Suprapubic skin (tissue), 4 donors: ENCODE results near the gene SLC39A6. TPM values are rescaled to one million over a fixed set of nuclear protein-coding genes. Genes with fewer than 3 reads are reported as not detected.
A peak's percentile ranks its signal among the peaks of the same experiment; 100 is the strongest.
"Not testable (repeated sequence)": the region's sequence is repeated elsewhere in the genome, so short reads cannot be mapped to it uniquely, and the experiment has no call there.

Experiments used
- DNase-seq, 2 donors: peaks; one replicate each; pipeline ENCODE4 v3.0.0-alpha.2; 2019; ENCODE audit warnings: low spot score in 2 of 2
- H3K27ac ChIP-seq: fragments of 200-600 bp; sonication (generic); one replicate; pipeline ENCODE4 v1.5.1; 2019
- H3K27me3 ChIP-seq: fragments of 200-600 bp; sonication (generic); one replicate; pipeline ENCODE4 v1.5.1; 2019
- H3K36me3 ChIP-seq: fragments of 200-600 bp; sonication (generic); one replicate; pipeline ENCODE4 v1.5.1; 2019
- H3K4me1 ChIP-seq: fragments of 200-600 bp; sonication (generic); one replicate; pipeline ENCODE4 v1.5.1; 2019
- H3K4me3 ChIP-seq: fragments of 200-600 bp; sonication (generic); one replicate; pipeline ENCODE4 v1.5.1; 2019; ENCODE audit warnings: mild to moderate bottlenecking
- H3K9me3 ChIP-seq: fragments of 200-600 bp; sonication (generic); one replicate; pipeline ENCODE4 v1.5.1; 2019
- EP300 ChIP-seq: sonication (generic); formaldehyde crosslinking; IDR thresholded peaks from one replicate; pipeline ENCODE4 v1.6.1; 2017; ENCODE audit warnings: antibody characterized with exemption
- POLR2A ChIP-seq, 2 donors: fragments of 450-650 bp; IDR thresholded peaks; one replicate each; pipeline ENCODE4 v1.6.1; 2017; ENCODE audit warnings: antibody characterized with exemption in 2 of 2, mild to moderate bottlenecking in 2 of 2, moderate library complexity in 2 of 2
- POLR2AphosphoS5 ChIP-seq, 3 donors: sonication (generic); formaldehyde crosslinking; IDR thresholded peaks; one replicate each; pipeline ENCODE4 v1.6.1; 2017; ENCODE audit warnings: antibody characterized with exemption in 3 of 3
- WGBS: methylation state at CpG from one replicate; pipeline ENCODE4 v1.1.5; 2018; 5-methylcytosine and 5-hydroxymethylcytosine counted together
- total RNA-seq, 4 donors: library from RNA; depleted of rRNA; stranded (reverse); fragments of >200 nt; gene quantifications; one replicate each; pipeline ENCODE4 v1.1.0, GENCODE V29; 2016
- TF ChIP-seq, protein P1 (sequence below), 2 donors: fragments of 200-600 bp in 1 of 2; fragments of 450-650 bp in 1 of 2; sonication (generic) in 1 of 2; IDR thresholded peaks; one replicate each; pipeline ENCODE4 v1.5.1; 2016 to 2019; ENCODE audit warnings: antibody characterized with exemption in 2 of 2, mild to moderate bottlenecking in 1 of 2, moderate library complexity in 1 of 2

SLC39A6 gene
- total RNA-seq, 4 donors from 2014 or later, result 44.3 to 107 (median 97.8) TPM

DNA sequence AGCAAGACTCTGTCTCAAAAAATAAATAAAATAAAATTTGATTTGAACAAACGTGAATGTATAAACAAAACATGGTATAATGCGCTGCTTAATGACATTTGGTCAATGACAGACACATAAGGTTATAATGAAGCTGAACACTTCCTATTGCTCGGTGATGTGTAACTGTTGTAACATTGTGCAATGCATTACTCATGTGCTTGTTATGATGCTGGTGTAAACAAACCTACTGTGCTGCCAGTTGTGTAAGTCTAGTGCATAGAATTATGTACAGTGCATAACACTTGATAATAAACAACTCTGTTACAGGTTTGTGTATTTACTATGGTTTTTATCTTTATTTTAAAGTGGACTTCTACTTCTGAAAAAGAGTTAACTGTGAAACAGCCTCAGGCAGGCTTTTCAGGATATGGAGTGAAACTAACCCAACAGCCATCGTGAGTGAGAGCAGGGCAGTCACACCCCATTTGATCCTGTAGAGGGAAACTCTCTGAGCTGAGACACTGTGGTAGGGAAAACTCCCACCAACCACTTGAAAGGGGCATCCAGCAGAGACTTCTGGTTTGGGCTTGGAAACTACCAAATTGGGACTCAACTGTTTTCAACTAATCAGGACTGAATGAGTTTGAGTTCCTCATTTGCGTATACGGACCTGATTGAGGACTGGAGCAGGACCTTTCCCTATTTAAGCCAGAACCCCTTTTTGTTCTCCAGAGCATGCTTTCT is 53.1 kb downstream of the SLC39A6 start:
- Histone ChIP-seq H3K9me3 (no peaks in the 10 kb centered on the region), H3K27ac (no peak overlapping the region), H3K27me3 (no peaks in the 10 kb centered on the region), H3K4me3 (no peak overlapping the region), H3K4me1 (no peaks in the 10 kb centered on the region), H3K36me3 (no peaks in the 10 kb centered on the region)
- WGBS, result 61% methylated on average over 6 of the region's 6 CpGs
- TF ChIP-seq POLR2A (IDR thresholded peaks at IDR 0.05), result no peak
- TF ChIP-seq, protein P1, sequence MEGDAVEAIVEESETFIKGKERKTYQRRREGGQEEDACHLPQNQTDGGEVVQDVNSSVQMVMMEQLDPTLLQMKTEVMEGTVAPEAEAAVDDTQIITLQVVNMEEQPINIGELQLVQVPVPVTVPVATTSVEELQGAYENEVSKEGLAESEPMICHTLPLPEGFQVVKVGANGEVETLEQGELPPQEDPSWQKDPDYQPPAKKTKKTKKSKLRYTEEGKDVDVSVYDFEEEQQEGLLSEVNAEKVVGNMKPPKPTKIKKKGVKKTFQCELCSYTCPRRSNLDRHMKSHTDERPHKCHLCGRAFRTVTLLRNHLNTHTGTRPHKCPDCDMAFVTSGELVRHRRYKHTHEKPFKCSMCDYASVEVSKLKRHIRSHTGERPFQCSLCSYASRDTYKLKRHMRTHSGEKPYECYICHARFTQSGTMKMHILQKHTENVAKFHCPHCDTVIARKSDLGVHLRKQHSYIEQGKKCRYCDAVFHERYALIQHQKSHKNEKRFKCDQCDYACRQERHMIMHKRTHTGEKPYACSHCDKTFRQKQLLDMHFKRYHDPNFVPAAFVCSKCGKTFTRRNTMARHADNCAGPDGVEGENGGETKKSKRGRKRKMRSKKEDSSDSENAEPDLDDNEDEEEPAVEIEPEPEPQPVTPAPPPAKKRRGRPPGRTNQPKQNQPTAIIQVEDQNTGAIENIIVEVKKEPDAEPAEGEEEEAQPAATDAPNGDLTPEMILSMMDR (IDR thresholded peaks at IDR 0.05), result no peak
- DNase-seq, result no peak

DNA sequence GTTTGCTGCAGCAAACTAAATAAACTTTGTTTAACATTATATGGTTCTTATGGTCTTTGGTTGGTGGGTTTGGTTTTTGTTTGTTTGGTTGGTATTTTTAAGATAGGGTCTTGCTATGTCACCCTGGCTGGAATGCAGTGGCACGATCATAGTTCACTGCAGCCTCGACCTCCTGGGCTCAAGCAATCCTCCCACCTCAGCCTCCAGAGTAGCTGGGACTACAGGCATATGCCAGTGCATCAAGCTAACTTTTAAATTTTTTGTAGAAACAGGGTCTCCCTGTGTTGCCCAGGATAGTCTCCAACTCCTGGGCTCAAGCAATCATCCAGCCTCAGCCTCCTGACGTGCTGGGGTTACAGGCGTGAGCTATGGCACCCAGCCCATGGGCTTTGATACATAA is 54.7 kb downstream of the SLC39A6 start:
- Histone ChIP-seq H3K4me3 (no peak overlapping the region), H3K27ac (no peak overlapping the region), H3K9me3 (no peaks in the 10 kb centered on the region), H3K36me3 (no peaks in the 10 kb centered on the region), H3K4me1 (no peaks in the 10 kb centered on the region), H3K27me3 (peaks cover 3% of the 10 kb centered on the region)
- 84% methylated on average over 4 of the region's 4 CpGs for WGBS
- DNase-seq, result no peak
- TF ChIP-seq, protein P1 (IDR thresholded peaks at IDR 0.05), result no peak
- no peak for TF ChIP-seq POLR2AphosphoS5 (IDR thresholded peaks at IDR 0.05)

DNA sequence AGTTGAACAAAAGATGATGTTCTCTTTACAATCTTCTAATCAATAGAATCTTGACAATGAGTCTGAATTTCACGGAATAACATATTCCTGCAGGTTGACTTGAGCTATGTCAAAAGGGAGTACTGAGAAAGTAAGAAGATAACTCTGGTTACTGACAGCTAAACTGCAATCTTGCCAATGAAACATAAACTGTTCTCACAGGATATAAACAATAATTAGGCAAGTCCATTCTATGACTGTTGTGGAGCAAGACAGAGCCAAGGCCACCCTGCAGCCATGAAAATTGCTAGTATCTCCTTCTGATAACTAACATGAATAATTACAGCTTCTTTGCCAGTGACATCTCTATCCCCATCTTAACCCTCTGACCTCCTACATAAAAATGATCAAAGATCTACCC is 55.5 kb downstream of the SLC39A6 start:
- 83% methylated on average over 1 of the region's 1 CpG for WGBS
- no peak overlapping the region for H3K4me3 ChIP-seq
- DNase-seq, result no peak
- H3K27me3 ChIP-seq, result peaks cover 3% of the 10 kb centered on the region
- no peak overlapping the region for H3K27ac ChIP-seq
- no peaks in the 10 kb centered on the region for H3K4me1 ChIP-seq
- TF ChIP-seq EP300 (no peak), POLR2A (IDR thresholded peaks at IDR 0.05) (no peak), POLR2AphosphoS5 (IDR thresholded peaks at IDR 0.05) (no peak)
- TF ChIP-seq, protein P1 (IDR thresholded peaks at IDR 0.05), result no peak
- H3K36me3 ChIP-seq, result no peaks in the 10 kb centered on the region
- H3K9me3 ChIP-seq, result no peaks in the 10 kb centered on the region

DNA sequence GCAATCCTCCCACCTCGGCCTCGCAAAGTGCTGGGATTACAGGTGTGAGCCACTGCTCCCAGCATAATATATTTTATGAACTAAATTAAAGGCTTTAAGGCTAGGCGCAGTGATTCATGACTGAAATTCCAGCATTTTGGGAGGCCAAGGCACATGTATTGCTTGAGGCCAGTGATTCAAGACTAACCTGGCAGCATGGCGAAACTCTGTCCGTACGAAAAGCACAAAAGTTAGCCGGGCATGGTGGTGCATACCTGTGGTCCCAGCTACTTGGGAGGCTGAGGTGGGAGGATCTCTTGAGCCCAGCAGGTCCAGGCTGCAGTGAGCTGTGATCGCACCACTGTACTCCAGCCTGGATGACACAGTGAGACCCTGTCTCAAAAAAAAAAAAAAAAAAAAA is 56.7 kb downstream of the SLC39A6 start:
- not testable (repeated sequence) for DNase-seq, H3K4me1 ChIP-seq, H3K36me3 ChIP-seq, H3K4me3 ChIP-seq, H3K27ac ChIP-seq, H3K9me3 ChIP-seq, H3K27me3 ChIP-seq
- 92% methylated on average over 8 of the region's 8 CpGs for WGBS

DNA sequence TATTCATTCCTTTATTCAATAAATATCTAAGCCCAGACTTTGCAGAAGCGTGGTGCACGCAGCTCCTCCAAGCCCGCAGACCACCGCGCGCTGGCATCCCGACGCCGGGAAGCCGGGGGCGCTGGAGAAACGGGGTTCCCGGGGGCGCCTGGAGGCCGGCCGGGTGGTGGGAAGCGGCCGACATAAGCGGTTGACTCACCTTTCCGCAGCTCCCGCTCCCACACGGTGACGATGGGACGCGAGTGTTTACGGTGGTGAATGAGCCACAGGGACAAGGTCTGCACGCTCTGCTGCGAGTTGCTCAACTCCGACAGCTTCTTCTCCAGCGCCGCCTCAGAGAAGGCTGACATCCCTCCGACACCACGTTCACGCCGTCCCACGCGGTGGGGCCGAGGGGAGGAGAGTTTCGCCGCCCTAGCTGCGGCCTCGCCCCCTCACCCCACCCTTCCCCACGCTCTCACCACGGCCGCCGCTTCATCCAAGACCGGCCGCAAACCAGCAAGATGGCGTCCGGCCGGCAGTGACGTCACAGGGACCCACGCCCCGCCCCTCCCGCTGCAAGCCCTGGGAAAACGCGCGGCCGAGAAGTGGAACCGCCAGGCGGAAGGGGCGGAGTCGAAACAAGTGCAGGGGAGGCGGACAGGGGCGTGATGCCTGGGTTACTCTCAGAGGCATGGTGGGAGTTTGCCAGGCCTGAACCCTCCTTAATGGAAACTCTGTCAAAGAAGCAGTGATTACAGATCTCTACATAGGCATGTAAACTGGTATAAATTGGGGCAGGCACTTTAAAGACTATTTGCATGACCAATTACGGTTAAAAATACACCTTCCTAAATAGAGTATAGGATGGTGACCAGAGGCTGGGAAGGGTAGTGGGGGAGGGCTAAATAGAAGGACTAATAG is 61.8 kb downstream of the SLC39A6 start, which contains the start of gene RPRD1A:
Gene RPRD1A, minus strand, starts transcription at position 505 of the 903 bp plus-strand sequence. Its CDS starts 155 bp downstream, at position 350.
- peak within 1 kb of the TSS; percentile 97 for H3K4me3 ChIP-seq
- no peaks in the 10 kb centered on the region for H3K9me3 ChIP-seq
- H3K36me3 ChIP-seq, result peaks cover 7% of the 10 kb centered on the region
- peak; percentile 99 for DNase-seq
- peaks cover 20% of the 10 kb centered on the region for H3K4me1 ChIP-seq
- TF ChIP-seq POLR2AphosphoS5 (IDR thresholded peaks at IDR 0.05) (peak; percentile 17 to 71 (median 64)), POLR2A (IDR thresholded peaks at IDR 0.05) (peak in 1 of 2 donors; percentile 56)
- TF ChIP-seq, protein P1 (IDR thresholded peaks at IDR 0.05), result no peak
- 1% methylated on average over 32 of the region's 66 CpGs for WGBS
- H3K27ac ChIP-seq, result peak within 1 kb of the TSS; percentile 96
- H3K27me3 ChIP-seq, result peaks cover 3% of the 10 kb centered on the region
